ENCODE results near the gene SLC2A13.
A peak's percentile ranks its signal among the peaks of the same experiment; 100 is the strongest.
"Not testable (repeated sequence)": the region's sequence is repeated elsewhere in the genome, so short reads cannot be mapped to it uniquely, and the experiment has no call there.

The SLC2A13 gene

DNA sequence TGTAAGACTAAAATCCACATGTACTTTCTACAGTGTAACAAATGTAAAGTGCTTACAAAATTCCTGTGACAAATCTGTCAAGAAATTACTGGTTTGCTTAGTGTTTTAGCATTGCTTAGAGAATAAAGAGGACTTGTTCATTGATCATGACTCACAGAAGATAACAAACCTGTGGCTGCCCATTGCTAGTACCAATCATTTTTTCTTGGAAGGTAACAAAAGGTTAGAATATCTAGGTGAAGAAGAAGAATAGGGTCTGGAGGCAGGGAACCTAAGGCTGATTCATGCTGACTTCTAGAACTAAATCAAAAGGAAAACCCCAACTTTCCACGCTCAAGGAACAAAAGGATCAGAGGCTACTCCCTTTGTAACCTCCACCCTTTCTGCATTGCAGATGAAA is 253.5 kb downstream of the SLC2A13 start:
- no peak for DNase-seq

DNA sequence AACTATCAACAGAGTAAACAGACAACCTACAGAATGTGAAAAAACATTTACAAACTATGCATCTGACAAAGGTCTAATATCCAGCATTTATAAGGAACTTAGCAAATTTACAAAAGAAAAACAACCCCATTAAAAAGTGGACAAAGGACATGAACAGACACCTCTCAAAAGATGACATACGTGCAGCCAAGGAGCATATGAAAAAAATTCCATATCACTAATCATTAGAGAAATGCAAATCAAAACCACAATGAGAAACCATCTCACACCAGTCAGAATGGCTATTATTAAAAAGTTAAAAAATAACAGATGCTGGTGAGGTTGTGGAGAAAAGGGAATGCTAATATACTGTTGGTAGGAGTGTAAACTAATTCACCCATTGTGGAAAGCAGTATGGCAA is 257.7 kb downstream of the SLC2A13 start:
- not testable (repeated sequence) for DNase-seq

DNA sequence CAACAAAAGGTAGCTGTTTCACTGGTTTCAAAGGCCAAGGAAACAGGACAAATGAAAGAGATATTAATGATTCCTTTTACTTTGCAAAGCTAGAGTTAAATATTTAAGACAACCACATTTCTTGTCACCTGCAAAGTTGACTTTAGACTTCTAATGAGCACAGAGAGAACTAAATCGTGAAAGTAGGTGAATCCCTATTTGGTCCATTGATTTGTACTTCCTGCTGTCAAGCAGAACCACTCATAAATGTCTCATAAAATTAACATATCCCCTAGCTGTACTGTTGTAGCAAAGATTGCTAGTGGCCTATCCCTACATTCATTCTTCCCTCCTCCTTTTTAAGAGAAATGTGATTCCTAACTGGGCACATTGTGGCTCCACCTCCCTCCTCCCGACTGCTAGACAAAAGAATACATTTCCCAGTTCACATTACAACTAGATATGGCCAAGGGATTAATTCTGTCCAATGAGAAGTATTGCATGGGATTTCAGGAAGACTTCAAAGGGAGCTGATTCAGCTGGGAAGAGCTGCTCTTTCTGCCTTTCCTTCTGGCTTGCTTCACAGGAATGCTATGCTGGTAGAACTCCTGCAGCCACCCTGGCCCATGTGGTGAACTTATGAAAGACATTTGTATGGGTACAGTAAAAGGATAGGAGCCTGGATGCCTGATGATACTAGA is 258.8 kb downstream of the SLC2A13 start:
- DNase-seq, result no peak

DNA sequence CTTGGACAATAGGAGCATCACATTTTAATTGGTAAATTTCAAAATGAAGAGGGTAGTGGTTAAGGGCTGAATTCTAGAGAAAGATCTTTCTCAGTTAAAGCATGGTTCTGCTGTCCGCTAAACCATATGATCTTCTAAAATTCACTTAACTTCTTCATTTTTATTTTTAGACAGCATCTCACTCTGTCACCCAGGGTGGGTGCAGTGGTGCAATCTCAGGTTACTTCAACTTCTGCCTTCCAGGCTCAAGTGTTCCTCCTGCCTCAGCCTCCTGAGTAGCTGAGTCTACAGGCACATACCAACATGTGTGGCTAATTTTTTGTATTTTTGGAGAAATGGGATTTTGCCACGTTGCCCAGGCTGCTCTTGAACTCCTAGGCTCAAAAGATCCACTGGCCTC is 259.6 kb downstream of the SLC2A13 start:
- DNase-seq, result no peak

DNA sequence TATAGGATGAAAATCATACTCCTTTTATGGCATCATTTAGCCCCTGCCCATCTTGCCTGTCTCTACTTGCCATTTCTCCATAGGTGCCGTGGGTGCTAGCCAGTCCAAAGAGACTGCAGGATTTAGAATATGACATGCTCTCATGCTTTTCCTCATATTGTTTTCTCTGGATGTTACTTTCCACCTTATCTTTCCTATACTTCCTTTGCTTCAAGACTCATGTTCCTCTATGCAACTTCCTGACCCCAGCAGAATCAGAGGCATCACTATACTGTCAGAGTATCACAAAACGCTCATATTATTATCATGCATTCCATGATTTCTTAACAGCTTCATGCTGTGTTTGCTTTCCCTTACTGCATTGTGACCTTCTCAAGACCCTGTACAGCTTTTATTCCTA is 265.5 kb downstream of the SLC2A13 start:
- DNase-seq, result no peak

DNA sequence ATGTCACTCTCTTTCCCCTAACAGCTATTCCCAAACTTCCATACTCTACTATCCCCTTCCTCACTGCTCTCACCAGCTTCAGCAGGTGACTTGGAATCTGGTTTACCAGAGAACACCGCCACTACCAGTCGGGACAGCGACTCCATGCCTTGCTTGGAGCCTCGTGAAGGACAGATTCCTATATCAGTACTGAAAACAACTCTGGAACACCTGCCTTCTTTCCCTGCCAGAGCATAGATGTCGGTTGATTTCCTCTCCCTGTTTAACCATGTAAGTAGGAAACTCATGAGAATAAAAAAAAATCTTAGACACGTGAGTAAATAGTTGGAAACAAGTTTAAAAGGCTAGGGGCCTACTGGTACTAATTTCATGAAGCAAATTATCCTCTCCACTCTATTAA is 266.8 kb downstream of the SLC2A13 start:
- DNase-seq, result no peak

DNA sequence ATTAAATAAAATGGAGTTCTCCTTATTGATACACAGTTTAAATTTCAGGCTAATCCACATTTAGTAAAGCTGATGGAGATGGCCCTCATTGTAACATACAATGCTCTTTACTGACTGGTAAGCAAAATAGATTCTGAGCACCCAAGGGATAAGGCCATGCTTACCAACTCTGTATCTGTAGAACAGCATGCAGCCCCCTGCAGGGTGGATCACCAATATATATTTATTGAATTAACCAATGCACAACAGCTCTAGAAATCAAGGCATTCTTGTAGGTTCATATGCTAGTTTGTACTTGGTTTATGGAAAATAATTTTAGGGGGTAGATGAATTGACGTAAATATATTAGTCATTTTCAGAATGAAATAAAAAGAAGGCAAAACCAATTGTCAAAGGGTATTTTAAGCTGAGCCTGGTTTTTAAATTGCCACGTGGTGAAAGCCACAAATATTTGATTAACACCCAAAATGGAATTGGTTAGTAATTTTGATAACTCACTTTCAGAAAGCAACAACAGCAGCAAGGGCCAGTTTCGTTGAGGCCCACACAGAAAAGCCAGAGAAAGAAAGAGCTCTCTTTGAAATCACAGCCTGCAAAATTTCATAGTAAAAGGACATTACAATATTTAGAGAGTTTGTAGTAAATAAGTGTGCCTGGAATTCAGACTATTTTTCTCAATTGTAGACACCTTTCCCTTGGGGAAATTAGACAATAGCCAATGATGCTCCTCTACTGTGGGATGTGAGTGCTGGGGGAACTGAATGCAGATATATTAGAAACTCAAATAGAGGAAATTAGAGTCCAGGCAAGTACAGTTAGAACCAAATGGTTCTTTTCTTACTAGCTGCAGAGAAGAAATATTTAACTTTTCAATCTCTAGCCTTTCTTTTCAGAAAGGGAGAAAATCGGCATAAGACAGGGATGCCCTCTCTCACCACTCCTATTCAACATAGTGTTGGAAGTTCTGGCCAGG is 270.1 kb downstream of the SLC2A13 start:
- DNase-seq, result no peak

DNA sequence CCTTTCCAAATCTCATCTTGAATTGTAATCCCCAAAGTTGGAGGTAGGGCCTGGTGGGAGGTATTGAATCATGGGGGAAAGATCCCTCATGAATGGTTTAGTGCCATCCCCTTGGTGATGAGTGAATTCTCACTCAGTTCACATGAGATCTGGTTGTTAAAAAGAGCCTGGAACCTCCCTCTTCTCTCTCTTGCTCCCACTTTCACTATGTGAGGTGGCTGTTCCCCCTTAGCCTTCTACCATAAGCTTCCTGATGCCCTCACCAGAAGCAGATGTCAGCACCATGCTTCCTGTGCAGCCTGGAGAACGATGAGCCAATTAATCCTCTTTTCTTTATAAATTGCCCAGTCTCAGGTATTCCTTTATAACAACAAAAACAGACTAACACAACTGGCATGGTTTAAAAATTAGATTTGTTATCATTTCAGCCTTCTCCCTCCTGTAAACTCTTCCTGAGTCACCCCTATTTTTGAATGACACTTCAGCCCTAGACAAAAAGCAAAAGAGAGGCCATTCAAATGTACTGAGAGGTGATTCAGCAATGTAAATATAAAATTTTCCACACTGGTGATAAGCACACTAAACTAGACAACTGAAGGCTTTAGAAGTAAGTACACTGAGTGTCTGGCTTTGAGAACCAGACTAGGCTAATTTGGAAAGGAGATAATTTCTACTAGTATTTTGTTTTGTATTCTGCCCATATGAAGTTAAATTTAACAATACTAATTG is 274.1 kb downstream of the SLC2A13 start:
- DNase-seq, result no peak

DNA sequence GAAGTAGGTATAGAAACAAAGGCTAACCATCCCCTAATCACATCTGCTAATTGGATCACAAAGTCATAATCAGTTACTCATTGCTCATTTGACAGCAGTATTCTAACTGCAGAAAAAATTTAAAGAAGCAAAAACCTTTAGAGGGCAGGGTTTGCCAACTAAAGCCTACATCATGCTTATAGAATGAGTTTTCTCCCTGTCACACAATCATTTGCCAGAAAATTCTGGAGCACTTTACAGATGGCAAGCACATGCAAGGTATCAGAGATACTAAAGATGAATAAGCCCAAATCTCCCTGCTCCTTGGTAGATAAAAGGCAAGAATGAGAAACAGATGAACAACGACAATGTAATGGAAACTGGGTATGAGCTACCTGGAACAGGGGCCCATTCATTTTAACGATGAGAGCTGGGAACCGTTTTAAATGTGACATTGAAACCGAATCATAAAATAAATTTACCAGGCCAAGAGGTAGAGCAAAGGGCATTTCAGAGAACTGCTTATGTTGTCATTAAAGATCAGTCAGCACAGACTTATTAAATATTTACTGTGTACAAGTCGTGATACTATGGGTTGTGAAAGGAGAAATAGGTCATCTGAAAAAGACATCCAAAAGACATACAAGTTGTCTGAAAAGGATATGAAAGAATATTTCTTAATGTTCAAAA is 274.9 kb downstream of the SLC2A13 start:
- DNase-seq, result no peak

DNA sequence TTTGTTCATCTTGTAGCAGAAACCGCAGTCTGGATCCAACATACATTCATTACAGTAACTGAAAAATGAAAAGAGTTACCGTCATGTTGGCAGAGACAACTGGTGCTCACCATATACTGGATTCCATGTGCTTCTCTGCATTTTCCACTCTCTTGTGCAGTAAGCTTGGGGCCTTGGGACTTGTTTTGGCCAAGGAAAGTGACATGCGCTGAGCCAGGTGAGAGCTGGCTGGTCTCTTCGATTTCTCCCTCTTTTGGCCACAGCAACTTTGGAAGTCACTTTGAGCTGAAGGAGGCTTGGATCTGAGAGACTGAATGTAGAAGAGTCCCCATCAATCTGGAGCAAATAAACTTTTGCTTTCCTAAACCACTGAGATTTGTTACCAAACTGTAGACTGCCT is 275.7 kb downstream of the SLC2A13 start:
- DNase-seq, result peak; percentile 51

DNA sequence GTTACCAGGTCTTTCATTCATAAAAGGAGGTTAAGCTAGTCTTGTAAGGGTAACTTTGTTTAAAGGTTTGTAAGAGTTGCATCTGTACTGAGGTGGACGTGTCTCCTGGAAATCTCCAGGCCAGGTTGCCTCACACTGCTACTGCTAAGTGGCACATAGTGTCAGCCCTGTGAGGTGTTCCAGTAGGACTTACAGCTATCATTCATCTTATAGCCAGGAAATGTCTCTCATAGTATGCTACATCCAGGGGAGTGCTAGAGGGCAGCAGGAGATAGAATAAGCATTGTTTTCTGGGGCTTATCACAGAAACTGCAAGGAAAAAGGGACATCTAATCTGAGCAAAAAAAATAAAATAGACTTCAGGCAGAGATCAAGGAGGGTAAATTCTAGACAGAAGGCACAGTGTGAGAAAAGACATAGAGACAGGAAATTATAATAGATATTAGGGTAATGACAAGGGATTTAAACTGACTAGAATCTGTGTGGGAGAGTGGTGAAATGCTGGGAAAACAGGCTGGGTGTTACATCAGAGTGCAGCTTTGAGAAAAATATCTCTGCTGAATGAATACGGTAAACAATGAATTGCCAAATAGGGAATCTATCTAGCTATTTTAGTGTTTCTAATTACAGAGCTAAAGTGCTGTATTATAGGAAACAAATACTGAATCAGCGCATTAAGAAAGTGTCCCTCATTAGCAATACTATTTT is 281.2 kb downstream of the SLC2A13 start:
- no peak for DNase-seq

DNA sequence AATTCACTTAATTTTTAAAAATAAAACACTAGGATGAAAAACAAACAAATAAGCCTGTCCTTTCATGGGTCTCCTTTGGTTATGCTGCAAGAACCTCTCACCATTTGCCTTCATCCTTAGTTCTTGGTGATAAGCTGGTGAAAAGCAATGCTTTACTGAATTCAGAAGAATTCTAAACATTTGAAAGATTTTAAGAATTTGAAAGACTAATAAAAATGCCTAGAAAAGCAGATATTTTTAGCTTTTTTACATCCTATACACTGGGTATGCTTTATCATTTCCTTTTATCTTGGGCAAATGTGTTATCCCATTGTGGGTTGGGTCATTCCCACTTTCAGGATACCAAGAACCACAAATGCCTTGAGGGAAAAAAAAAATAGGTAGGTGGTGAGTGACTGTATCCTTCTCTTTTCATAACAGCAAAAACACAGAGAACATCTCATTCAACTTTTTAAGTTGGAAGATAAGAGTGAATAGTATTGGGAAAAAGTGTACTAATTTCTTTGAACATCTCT is 289.2 kb downstream of the SLC2A13 start:
- DNase-seq, result no peak

DNA sequence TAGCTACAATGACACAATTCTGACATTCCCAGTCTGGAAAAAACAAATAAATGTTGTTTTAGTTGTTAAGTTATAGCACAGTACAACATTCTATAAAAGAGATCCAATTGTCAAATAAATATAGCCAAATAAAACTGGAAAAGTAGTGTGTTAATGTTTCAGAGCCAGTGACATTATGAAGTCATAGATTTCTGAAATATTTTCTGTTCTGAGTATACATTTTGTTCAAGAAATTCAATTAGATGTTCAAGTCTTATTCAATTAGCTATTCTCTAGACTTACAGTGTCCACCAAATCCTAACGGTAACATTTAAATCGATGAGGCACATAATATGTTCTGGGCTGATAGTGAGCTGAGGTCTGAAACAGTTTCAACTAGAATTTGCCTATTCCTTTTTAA is 290.1 kb downstream of the SLC2A13 start:
- DNase-seq, result no peak

DNA sequence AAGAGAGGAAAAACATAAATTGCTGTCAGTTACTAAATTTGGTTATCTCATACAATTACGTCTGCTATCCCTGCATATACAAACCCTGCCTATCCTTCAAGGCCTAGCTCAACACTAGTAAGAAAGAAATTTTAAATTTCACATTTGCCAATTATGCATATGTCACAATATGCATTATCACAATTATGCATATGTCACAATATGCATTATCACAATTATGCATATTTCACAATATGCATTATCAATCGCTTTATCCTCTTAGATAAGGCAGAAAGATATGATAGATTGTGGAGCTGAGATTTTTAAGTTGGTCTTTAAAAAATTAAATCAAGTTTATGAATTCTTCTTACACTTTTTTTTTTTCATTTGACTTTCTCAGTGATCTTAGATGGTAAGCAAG is 291.3 kb downstream of the SLC2A13 start:
- no peak for DNase-seq

DNA sequence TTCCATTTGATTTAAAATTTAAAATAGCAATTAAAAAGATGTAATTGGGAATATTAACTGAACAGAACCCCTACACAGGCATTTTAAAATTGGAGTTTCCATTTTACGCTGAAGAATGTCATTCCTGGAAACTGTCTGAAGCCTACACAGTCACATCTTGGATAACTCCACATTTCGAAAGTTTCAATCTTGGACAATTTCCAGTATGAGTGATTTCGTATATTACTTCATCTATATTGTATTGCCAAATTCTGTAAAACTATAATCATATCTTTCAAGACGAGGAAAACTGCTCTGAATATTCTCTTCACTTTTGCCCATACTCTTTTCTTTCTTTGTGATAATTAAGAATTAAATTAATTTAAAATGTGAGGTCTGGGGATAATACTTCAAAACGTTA is 292.1 kb downstream of the SLC2A13 start:
- DNase-seq, result no peak

DNA sequence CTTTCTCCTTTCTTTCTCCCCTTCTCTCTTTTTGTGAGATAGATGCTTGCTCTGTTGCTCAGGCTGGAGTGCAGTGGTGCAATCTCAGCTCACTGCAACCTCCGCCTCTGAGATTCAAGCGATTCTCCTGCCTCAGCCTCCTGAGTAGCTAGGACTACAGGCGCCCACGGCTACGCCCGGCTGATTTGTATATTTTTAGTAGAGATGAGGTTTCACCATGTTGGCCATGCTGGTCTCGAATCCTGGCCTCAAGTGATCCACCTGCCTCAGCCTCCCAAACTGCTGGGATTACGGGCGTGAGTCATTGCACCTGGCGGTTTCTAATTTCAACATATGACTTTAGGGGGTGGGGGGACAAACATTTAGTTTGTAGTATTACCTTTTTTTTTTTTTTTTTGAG is 293.4 kb downstream of the SLC2A13 start:
- not testable (repeated sequence) for DNase-seq

DNA sequence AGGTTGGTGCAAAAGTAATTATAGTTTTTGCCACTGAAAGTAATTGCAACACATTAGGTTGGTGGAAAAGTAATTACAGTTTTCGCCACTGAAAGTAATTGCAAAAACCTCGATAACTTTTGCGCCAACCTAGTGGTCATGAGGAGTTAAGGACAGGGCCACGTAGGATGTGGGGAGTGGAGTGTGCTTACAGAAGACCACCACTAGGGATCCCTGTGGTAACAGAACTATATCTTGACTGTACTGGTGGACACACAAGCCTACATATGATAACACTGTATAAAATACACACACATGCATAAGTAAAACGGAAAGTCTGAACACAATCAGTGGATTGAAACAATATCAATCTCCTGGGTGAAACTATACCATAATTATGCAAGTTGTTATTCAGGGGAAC is 298.8 kb downstream of the SLC2A13 start:
- no peak for DNase-seq

DNA sequence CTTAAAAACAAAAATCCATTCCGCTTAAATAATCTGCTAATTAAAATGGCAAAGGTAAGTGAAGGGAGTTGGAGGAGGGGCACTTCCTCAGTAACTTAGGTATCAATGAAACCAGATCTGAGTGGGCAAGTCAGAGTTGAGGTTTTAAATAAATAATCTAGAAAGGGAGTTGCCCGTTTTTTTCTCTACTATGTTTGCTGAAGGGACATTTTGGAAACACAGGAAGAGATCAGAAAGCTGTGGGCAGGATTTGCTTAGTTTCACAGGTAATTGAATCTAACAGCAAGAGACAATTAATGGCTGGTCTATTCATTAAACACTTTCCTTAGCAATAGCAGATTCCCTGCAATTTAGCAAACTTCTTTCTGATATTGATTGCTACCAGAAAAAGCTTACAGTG is 300.2 kb downstream of the SLC2A13 start:
- DNase-seq, result no peak

DNA sequence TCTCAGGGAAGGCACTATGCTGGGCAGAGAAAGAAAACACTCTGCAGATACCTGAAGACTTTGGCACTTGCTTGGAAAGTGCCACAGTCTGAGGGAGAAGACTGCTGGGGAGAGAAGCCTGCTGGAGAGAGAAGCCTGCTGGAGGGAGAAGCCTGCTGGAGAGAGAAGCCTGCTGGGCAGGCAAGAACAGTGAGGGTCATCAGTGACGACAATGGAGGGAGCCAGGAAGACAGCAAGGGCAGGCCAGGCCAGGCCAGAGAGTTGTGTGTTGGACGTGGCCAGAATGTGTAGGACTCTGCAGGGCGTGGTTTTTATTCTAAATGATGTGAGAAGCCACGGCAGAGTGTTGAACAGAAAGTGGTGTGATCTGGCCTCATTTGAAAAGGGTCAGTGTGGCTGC is 301.0 kb downstream of the SLC2A13 start:
- DNase-seq, result no peak

DNA sequence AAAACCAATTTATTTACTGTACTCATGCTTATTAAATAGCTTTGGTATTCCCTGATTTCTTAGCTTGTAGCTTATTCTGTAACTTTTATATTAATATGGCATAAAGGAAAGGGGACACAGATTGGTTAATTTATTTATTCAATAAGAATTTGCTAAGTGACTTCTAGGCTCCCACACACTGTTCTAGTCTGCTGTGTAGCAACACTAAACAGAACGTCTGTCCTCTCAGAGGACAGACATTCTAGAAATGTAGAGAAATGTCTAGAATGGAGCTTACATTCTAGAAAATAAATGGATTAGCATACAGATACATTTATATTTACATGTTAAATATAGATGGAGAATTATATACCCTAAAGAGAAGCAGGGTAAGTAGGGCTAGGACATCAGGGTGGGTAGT is 301.4 kb downstream of the SLC2A13 start:
- DNase-seq, result no peak

DNA sequence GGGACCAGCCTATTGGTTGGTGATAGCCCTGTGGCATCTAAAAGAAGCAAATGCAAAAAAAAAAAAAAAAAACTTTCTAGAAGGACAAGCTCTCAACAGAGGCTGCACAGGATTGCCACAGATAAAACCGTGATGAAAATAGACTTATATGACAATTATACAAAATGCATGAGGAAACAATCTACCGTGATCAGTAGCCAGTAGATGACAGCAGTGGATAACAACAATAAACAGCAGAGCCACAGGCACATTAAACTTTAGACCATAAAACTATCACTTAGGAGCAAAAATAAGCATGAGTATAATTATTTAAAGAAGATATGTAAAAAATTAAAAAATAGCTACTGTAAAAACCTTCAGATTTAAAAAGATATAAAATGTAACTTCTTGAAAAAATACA is 302.7 kb downstream of the SLC2A13 start:
- no peak for DNase-seq

DNA sequence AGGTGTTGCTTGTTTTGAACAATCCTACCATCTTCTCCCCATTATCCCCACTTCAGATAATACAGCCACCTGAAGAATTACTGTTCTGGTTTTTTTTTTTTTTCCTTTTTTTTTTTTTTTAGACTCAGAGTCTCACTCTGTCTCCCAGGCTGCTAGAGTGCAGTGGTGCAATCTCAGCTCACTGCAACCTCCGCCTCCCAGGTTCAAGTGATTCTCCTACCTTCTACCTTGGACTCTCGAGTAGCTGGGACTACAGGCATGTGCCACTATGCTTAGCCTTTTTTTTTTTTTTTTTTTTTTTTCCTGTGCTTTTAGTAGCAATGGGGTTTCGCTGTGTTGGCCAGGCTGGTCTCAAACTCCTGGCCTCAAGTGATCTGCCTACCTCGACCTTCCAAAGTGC is 306.9 kb downstream of the SLC2A13 start:
- DNase-seq, result no peak

All from right hindlimb (tissue), 1 donor.